HepG2 (cell line): ENCODE data around the gene RHD. TPM values are rescaled to one million over a fixed set of nuclear protein-coding genes. Genes with fewer than 3 reads are reported as not detected.
"Not testable (repeated sequence)": the region's sequence is repeated elsewhere in the genome, so short reads cannot be mapped to it uniquely, and the experiment has no call there.

Experiments
- ATAC-seq: fragments of 200-7000 bp; cut with Tn5 transposase; 3 replicates; pipeline ENCODE4 v1.9.1; 2020; ENCODE audit warnings: mild to moderate bottlenecking, moderate library complexity
- BruUV-seq: library from RNA; stranded (reverse); fragments of 400-500 nt; replicated peaks from 2 replicates; lab custom pipeline; 2021; lab: Mats Ljungman, UMichigan
- CTCF ChIA-PET: fragments of 300-600 bp; formaldehyde crosslinking; extraction: SDS; loops from one replicate; lab custom pipeline; 2021; ENCODE audit warnings: low total read pairs, inconsistent platforms, low intra/inter-chr PET ratio; lab: Yijun Ruan, JAX
- POLR2A ChIA-PET: fragments of 350-600 bp; sonication (Branson Sonifier 250); formaldehyde crosslinking; loops from one replicate; lab custom pipeline; 2020; ENCODE audit warnings: antibody characterized with exemption, inconsistent platforms; lab: Yijun Ruan, JAX
- DNase-seq: peaks from one replicate; pipeline ENCODE4 v3.0.0-alpha.2; 2015; ENCODE audit warnings: low spot score
- FAIRE-seq: peaks from 3 replicates; lab custom pipeline; 2011; peaks lifted over from hg19 to GRCh38; lab: Jason Lieb, UNC
- H2AFZ ChIP-seq: one replicate; pipeline ENCODE4 v1.6.1; 2011; ENCODE audit warnings: low read length, inconsistent platforms
- H3K27ac ChIP-seq: fragments of 300-600 bp; 3 replicates; pipeline ENCODE4 v1.8.0; 2011; ENCODE audit warnings: mixed run types, mild to moderate bottlenecking, mixed read lengths, low read length, inconsistent platforms; ENCODE audit not compliant: insufficient read depth; ENCODE audit errors: extremely low read length
- H3K27me3 ChIP-seq, 2 experiments: fragments of 200-600 bp in 1 of 2; 2 replicates in 1 of 2; 3 replicates in 1 of 2; pipeline versions ENCODE4 v1.6.0 to v1.8.0; 2011; ENCODE audit warnings: low read length in 2 of 2, mild to moderate bottlenecking in 2 of 2, moderate library complexity in 2 of 2, inconsistent platforms in 1 of 2; ENCODE audit not compliant: insufficient read depth in 2 of 2, control insufficient read depth in 1 of 2
- H3K36me3 ChIP-seq, 2 experiments: fragments of 200-600 bp in 1 of 2; replicated peaks in 1 of 2; 2 replicates in 1 of 2; 3 replicates in 1 of 2; pipeline versions ENCODE4 v1.5.1 to v1.8.0; 2011; ENCODE audit warnings: low read length in 2 of 2, inconsistent platforms in 1 of 2; ENCODE audit not compliant: insufficient read depth in 2 of 2, control insufficient read depth in 1 of 2
- H3K4me1 ChIP-seq: 2 replicates; pipeline ENCODE4 v1.5.1; 2012; ENCODE audit warnings: low read length, inconsistent platforms; ENCODE audit not compliant: insufficient read depth
- H3K4me2 ChIP-seq: 2 replicates; pipeline ENCODE4 v1.6.0; 2011; ENCODE audit warnings: low read depth, low read length, inconsistent platforms
- H3K4me3 ChIP-seq, 3 experiments: fragments of 200-600 bp in 1 of 3; sonication (generic), shearing (Covaris generic) in 1 of 3; replicated peaks in 1 of 3; 2 replicates each; pipeline ENCODE4 v1.5.1; 2011 to 2016; ENCODE audit warnings: low read length in 3 of 3, inconsistent platforms in 2 of 3, low read depth in 2 of 3, mild to moderate bottlenecking in 2 of 3, control low read depth in 1 of 3, mixed read lengths in 1 of 3; ENCODE audit not compliant: insufficient read depth in 1 of 3
- H3K79me2 ChIP-seq: one replicate; pipeline ENCODE4 v1.6.1; 2011; ENCODE audit warnings: low read length, inconsistent platforms; ENCODE audit not compliant: insufficient read depth
- H3K9ac ChIP-seq: 2 replicates; pipeline ENCODE4 v1.6.0; 2011; ENCODE audit warnings: mild to moderate bottlenecking, low read depth, low read length, inconsistent platforms; ENCODE audit not compliant: insufficient read depth
- H3K9me3 ChIP-seq: 2 replicates; pipeline ENCODE4 v1.5.1; 2012; ENCODE audit warnings: mild to moderate bottlenecking, low read length
- H4K20me1 ChIP-seq: 2 replicates; pipeline ENCODE4 v1.6.0; 2011; ENCODE audit warnings: inconsistent platforms, mild to moderate bottlenecking, low read length, moderate library complexity; ENCODE audit not compliant: insufficient read depth
- ELF3 ChIP-seq: IDR thresholded peaks from 2 replicates; pipeline ENCODE4 v1.6.1; 2016; ENCODE audit warnings: missing genetic modification reagents, missing compliant biosample characterization
- FOXJ3 ChIP-seq: sonication (generic); formaldehyde crosslinking; IDR thresholded peaks from 2 replicates; pipeline ENCODE4 v1.4.0; 2020; ENCODE audit warnings: missing genetic modification reagents, mild to moderate bottlenecking, borderline replicate concordance
- ISL2 ChIP-seq: sonication (generic); formaldehyde crosslinking; IDR thresholded peaks from 2 replicates; pipeline ENCODE4 v1.5.0; 2020; ENCODE audit warnings: missing genetic modification reagents
- KDM2A ChIP-seq: sonication (generic); formaldehyde crosslinking; IDR thresholded peaks from 2 replicates; pipeline ENCODE4 v1.4.0; 2020; ENCODE audit warnings: low read depth, missing genetic modification reagents, borderline replicate concordance
- SAP130 ChIP-seq: IDR thresholded peaks from 2 replicates; pipeline ENCODE4 v1.6.1; 2016; ENCODE audit warnings: low read depth
- YEATS4 ChIP-seq: sonication (generic); formaldehyde crosslinking; IDR thresholded peaks from 2 replicates; pipeline ENCODE4 v1.4.0; 2020; ENCODE audit warnings: missing genetic modification reagents, borderline replicate concordance
- ZFP90 ChIP-seq: sonication (generic); formaldehyde crosslinking; IDR thresholded peaks from 2 replicates; pipeline ENCODE4 v1.8.0; 2022; ENCODE audit warnings: missing genetic modification reagents, mild to moderate bottlenecking, inconsistent platforms, borderline replicate concordance
- ZNF580 ChIP-seq: IDR thresholded peaks from 2 replicates; pipeline ENCODE4 v1.6.1; 2016; ENCODE audit warnings: low read depth, borderline replicate concordance
- WGBS: methylation state at CpG from one replicate; pipeline ENCODE4 v1.1.6; 2017; ENCODE audit warnings: low lambda C conversion rate; 5-methylcytosine and 5-hydroxymethylcytosine counted together
- in situ Hi-C: cut with HindIII; loops from 2 replicates; pipeline ENCODE4 v1.10.0; 2017; ENCODE audit warnings: low pct_unique_long_range_greater_than_20kb; ENCODE audit not compliant: extremely low pct_ligation_motif_present
- intact Hi-C: fragments of 100-400 bp; cut with micrococcal nuclease; formaldehyde crosslinking; loops from one replicate; pipeline ENCODE4 v1.10.0; 2022; ENCODE audit not compliant: unreplicated experiment
- polyA plus RNA-seq, 8 experiments: library from polyadenylated mRNA; depleted of rRNA in 3 of 8; stranded (reverse) in 7 of 8; unstranded in 1 of 8; fragments of >200 nt; fragmentation: Illumina TruSeq in 4 of 8; extraction: Trizol in 4 of 8; gene quantifications; 2 replicates each; pipeline versions ENCODE4 v1.2.1 to v1.2.3, GENCODE V29; 2011 to 2016; ENCODE audit warnings: low read depth in 4 of 8, missing spikeins in 1 of 8, mixed read lengths in 1 of 8; ENCODE audit not compliant: insufficient read depth in 1 of 8
- total RNA-seq, 5 experiments: library from RNA; depleted of rRNA; stranded (reverse); fragments of >200 nt; fragmentation: Illumina TruSeq; extraction: Trizol; gene quantifications; 2 replicates each; pipeline ENCODE4 v1.2.3, GENCODE V29; 2016; ENCODE audit warnings: low read depth in 1 of 5

The RHD gene
- total and polyA plus RNA-seq, 2 of the 13 experiments (the other 11 are each of a cell fraction or from before 2014, with no cell fraction given): not detected

- peak; percentile 80 for ATAC-seq
- not testable (repeated sequence) for H2AFZ ChIP-seq
- Histone ChIP-seq H3K4me3 (peak overlapping the region; percentile 78 to 99 (median 99); a peak in 5 of 6 replicates), H3K4me1 (peaks cover 10% of the 10 kb centered on the region)
- TF ChIP-seq ELF3 (CRISPR knock-in tag) (peak; percentile 6; the same call in 1 of the 2 replicates), YEATS4 (CRISPR knock-in tag) (peak; percentile 64), ISL2 (CRISPR knock-in tag) (0 out of 2 replicates have a peak, but pooled peaks have one; percentile 4), SAP130 (CRISPR knock-in tag) (peak; percentile 51; the same call in 1 of the 2 replicates), KDM2A (CRISPR knock-in tag) (0 out of 2 replicates have a peak, but pooled peaks have one; percentile 7), ZFP90 (CRISPR knock-in tag) (peak; percentile 12; the same call in 1 of the 2 replicates), ZNF580 (CRISPR knock-in tag) (0 out of 2 replicates have a peak, but pooled peaks have one; percentile 10), FOXJ3 (CRISPR knock-in tag) (0 out of 2 replicates have a peak, but pooled peaks have one; percentile 21)
- TF ChIP-seq, all 625 proteins: peak for 8; not testable (repeated sequence) for 617
- DNase-seq, in situ Hi-C loops, H3K9me3 ChIP-seq, H4K20me1 ChIP-seq, FAIRE-seq, H3K36me3 ChIP-seq, BruUV-seq, CTCF ChIA-PET, H3K27me3 ChIP-seq: not testable (repeated sequence)
- Histone ChIP-seq H3K27ac (peak overlapping the region; percentile 90), H3K9ac (peak overlapping the region; percentile 92), H3K79me2 (peaks cover 35% of the 10 kb centered on the region), H3K4me2 (peak overlapping the region; percentile 51)
- POLR2A ChIA-PET: interaction anchor here (0.8 kb wide), 1 partner anchor 90 kb away, joined by 4 read pairs; the partner anchor contains the start of gene RSRP1
- WGBS: no CpG with 5 or more reads among the region's 39 CpGs
- intact Hi-C loops: loop anchor here (5.0 kb wide), 1 partner anchor 90 kb away; the partner anchor contains the start of gene RSRP1
These were observed 65.3 kb downstream of the RHD start for GRCh38 chr1:25337483-25338187.
